Measurements from ENCODE around the gene ZNF234. TPM values are rescaled to one million over a fixed set of nuclear protein-coding genes. Genes with fewer than 3 reads are reported as not detected.

Gene ZNF234
- 1.3 to 2.5 TPM (median 2.2 TPM) in 5 replicates for total RNA-seq (2022; extraction: Qiagen RNA extraction)

DNA sequence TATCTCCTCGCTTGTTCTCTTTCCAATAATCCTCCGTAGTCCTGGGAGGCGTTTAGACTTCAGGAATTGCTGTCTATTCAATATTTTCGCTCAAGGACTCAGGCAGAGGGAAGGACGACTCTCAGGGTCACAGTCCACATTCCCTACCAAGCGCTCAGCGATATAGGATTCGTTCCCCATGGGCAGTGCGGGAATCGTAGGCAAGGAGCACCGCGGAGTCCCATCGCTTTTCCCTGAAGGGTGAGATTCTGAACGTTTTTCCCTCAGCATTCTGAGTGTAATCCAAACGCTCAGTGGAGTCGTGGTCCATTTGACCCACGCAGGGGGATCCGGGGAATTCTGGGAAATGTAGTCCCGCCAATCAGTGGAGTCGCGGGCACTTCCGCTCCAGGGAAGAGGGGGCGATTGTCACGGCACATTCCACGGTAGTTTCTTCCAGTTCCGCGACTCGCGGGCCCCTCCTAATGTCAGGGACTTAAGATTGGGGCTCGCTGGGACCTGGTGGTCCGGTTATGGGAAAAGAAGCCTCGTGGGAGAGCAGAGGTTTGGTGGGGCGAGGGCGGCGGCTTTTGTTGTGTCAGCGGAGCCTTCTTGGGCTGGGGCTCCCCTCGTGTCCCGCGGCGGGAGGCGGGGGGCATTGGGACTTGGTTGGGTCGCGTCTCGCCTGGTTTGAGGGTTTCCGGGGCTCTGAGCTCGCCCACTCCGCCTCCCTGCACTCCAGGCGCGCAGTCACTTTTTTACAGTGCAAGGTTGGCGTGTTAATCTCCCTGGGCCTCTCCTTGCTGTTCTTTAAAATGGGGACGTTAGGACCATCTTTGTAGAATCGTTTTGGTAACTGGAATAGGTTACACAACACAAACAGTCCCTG is at the start of gene ZNF234:
Gene ZNF234 (plus strand): TSS at position 364 of the 868 bp plus-strand sequence. CDS start 3,079 bp downstream, outside the sequence.

DNA sequence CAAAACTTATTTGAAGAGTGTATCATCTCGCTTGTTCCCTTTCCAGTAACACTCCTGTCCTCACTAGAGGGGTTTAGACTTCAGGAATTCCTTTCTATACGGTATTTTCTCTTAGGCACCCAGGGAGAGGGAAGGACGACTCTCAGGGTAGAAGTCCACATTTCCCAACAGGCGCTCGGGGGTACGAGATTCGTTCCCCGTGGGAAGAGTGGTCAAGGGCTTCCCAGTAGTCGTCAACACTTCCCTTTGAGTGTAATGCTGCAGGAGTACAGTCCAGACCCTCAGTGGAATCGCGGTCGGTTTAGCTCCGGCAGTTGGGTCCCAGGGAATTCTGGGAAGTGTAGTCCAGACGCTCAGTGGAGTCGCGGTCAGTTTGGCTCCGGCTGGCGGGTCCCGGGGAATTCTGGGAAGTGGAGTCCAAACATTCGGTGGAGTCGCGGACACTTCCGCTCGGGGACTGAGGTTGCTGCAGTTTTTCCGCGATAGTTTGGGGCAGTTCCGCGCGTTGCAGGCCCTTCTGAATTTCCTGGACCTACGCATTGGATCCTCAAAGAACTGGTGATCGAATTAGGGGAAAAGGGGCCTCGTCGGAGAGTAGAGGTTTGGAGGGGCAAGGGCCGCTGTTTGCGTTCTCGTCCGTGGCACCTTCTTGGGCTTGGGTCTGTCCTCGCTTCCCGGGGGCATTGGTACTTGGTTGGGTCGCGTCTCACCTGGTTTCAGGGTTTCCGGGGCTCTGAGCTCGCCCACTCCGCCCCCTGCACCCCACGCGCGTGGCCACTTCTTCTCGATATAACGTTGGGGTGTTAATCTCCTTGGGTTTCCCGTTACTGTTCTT is 47.2 kb upstream of the ZNF234 start, which contains the start of gene ZNF224:
Gene ZNF224 (plus strand): TSS at position 431 of the 835 bp plus-strand sequence. CDS start 3,513 bp downstream, outside the sequence.

DNA sequence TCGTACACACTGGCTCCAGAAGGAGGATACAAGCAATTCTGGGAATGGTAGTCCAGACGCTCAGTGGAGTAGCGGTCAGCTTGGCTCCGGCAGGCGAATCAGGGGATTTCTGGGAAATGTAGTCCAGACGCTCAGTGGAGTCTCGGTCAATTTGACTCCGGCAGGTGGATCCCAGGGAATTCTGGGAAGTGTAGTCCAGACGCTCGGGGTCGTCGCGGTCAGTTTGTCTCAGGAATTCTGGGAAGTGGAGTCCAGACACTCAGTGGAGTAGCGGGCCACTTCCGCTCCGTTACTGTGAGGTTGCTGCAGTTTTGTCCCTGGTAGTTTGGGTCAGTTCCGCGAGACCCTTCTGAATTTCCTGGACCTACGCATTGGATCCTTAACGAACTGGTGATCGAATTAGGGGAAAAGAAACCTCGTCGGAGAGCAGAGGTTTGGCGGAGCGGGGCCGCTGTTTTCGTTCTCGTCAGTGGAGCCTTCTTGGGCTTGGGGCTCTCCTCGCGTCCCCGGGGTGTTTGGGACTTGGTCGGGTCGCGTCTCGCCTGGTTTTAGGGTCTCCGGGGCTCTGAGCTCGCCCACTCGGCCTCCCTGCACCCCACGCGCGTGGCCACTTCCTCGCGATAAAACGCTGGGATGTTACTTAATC is 28.1 kb upstream of the ZNF234 start, which contains the start of gene ZNF225:
Gene ZNF225 (plus strand): TSS at position 262 of the 646 bp plus-strand sequence. CDS start 2,429 bp downstream, outside the sequence.

DNA sequence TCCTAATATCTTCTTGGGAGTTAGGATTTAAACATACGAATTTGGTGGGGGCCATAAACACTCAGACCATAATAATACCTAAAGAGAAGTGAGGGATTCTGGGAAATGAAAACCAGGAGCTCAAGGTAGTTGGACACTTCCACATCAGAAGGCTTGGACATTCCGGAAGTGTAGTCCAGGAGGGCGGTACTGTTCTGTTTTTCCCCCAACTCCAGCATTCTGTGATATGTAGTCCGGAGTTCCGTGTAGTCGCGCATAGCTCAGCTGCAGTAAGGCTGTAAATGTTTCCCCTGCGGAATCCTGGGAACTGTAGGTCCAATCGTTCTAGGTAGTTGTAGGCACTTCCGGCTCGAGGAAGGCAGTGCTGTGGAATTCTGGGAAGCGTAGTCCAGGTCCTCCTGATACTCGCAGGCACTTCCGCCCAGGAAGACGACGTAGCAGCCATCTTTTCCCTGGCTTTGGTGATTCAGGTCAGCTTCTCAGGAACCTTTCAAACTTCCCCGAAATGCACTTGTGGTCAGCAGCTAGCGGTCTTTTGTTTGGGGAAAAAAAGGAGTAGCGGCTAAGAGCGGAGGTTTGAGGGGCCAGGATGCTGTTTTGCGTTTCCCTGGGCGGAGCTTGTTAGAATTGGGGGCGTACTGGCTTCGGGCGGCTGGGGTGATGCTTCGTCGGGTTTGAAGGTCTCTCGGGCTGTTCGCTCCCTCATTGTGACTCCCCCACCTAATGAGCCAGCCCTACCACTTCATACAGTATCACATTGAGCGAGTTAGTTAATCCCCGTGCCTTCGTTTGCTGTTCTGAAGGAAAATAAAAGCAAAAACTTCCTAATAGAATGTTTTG is 23.5 kb downstream of the ZNF234 start, which contains the start of gene ZNF226:
Gene ZNF226 (plus strand): TSS at position 428 of the 840 bp plus-strand sequence. CDS start 4,981 bp downstream, outside the sequence.

Other genes with a start within 250 kb of the ZNF234 start
- 8.7 to 12.8 TPM (median 9.8 TPM) in 5 replicates for gene ZNF45, start 206.3 kb upstream of the ZNF234 start, total RNA-seq (2022; extraction: Qiagen RNA extraction)
- gene ZNF221, start 190.3 kb upstream of the ZNF234 start, total RNA-seq (2022; extraction: Qiagen RNA extraction), result 0.51 to 0.84 TPM (median 0.60 TPM) in 5 replicates
- 1.9 to 3.6 TPM (median 3.0 TPM) in 5 replicates for gene ZNF155, start 157.4 kb upstream of the ZNF234 start, total RNA-seq (2022; extraction: Qiagen RNA extraction)
- 2.2 to 4.2 TPM (median 3.3 TPM) in 5 replicates for gene ZNF230, start 138.6 kb upstream of the ZNF234 start, total RNA-seq (2022; extraction: Qiagen RNA extraction)
- gene ZNF222, start 116.2 kb upstream of the ZNF234 start, total RNA-seq (2022; extraction: Qiagen RNA extraction), result 3.1 to 3.8 TPM (median 3.5 TPM) in 5 replicates
- gene ZNF223, start 89.5 kb upstream of the ZNF234 start, total RNA-seq (2022; extraction: Qiagen RNA extraction), result 2.3 to 5.1 TPM (median 2.9 TPM) in 5 replicates
- gene ZNF284, start 69.4 kb upstream of the ZNF234 start, total RNA-seq (2022; extraction: Qiagen RNA extraction), result 0.25 to 0.71 TPM (median 0.43 TPM) in 5 replicates
- gene ZNF224, start 47.2 kb upstream of the ZNF234 start, total RNA-seq (2022; extraction: Qiagen RNA extraction), result 7.1 to 12.7 TPM (median 8.9 TPM) in 5 replicates
- gene ZNF225, start 28.2 kb upstream of the ZNF234 start, total RNA-seq (2022; extraction: Qiagen RNA extraction), result 2.3 to 4.3 TPM (median 2.5 TPM) in 5 replicates
- gene ZNF226, start 23.5 kb downstream of the ZNF234 start, total RNA-seq (2022; extraction: Qiagen RNA extraction), result 18.3 to 21.5 TPM (median 18.7 TPM) in 5 replicates
- gene ZNF227, start 71.0 kb downstream of the ZNF234 start, total RNA-seq (2022; extraction: Qiagen RNA extraction), result 9.3 to 13.7 TPM (median 10.1 TPM) in 5 replicates
- gene ZNF233, start 118.3 kb downstream of the ZNF234 start, total RNA-seq (2022; extraction: Qiagen RNA extraction), result 0.51 to 0.83 TPM (median 0.63 TPM) in 5 replicates
- gene ZNF235, start 163.5 kb downstream of the ZNF234 start, total RNA-seq (2022; extraction: Qiagen RNA extraction), result 2.8 to 4.5 TPM (median 3.1 TPM) in 5 replicates
- gene ZNF112, start 215.1 kb downstream of the ZNF234 start, total RNA-seq (2022; extraction: Qiagen RNA extraction), result 1.6 to 2.6 TPM (median 2.1 TPM) in 5 replicates

Measured in A549 treated with Hydrocortisone at 1 μM for 4 hours (cell line).